Cardiac muscle cell (in vitro differentiated cells and primary cell): ENCODE data around the gene CCL4. TPM values are rescaled to one million over a fixed set of nuclear protein-coding genes. Genes with fewer than 3 reads are reported as not detected.
"Not testable (repeated sequence)": the region's sequence is repeated elsewhere in the genome, so short reads cannot be mapped to it uniquely, and the experiment has no call there.

Experiments used
- DNase-seq, 2 donors: peaks; one replicate each; pipeline versions ENCODE4 v3.0.0 to v3.0.0-alpha.2; 2010 to 2017; ENCODE audit warnings: low read depth in 1 of 2, low spot score in 1 of 2
- H3K27ac ChIP-seq: fragments of 200-600 bp; sonication (generic); 2 replicates; pipeline ENCODE4 v1.5.1; 2016
- H3K27me3 ChIP-seq: fragments of 200-600 bp; sonication (generic); 2 replicates; pipeline ENCODE4 v1.6.0; 2016; ENCODE audit warnings: control low read depth
- H3K36me3 ChIP-seq: fragments of 200-600 bp; sonication (generic); 2 replicates; pipeline ENCODE4 v1.5.1; 2016; ENCODE audit warnings: control low read depth
- H3K4me1 ChIP-seq: fragments of 200-600 bp; sonication (generic); 2 replicates; pipeline ENCODE4 v1.8.1; 2017; ENCODE audit warnings: low read depth, mild to moderate bottlenecking, mixed run types
- H3K4me3 ChIP-seq: fragments of 200-600 bp; sonication (generic); 2 replicates; pipeline ENCODE4 v1.5.1; 2016; ENCODE audit warnings: mild to moderate bottlenecking
- H3K9me3 ChIP-seq: fragments of 200-600 bp; sonication (generic); 2 replicates; pipeline ENCODE4 v1.5.1; 2017; ENCODE audit warnings: low read depth, mild to moderate bottlenecking, control low read depth
- polyA plus RNA-seq: library from polyadenylated mRNA; unstranded; fragments of >200 nt; fragmentation: Nextera tagmentation; extraction: Ambion mirVana; gene quantifications from 2 replicates; pipeline ENCODE4 v1.2.1, GENCODE V29; 2016
- total RNA-seq: library from RNA; depleted of rRNA; stranded (reverse); fragments of >200 nt; gene quantifications from 2 replicates; pipeline ENCODE4 v1.2.3, GENCODE V29; 2016
- TF ChIP-seq, protein P1 (sequence below): IDR thresholded peaks from 2 replicates; pipeline ENCODE4 v1.5.1; 2012; ENCODE audit warnings: low read depth, mild to moderate bottlenecking, low read length

The CCL4 gene
- total and polyA plus RNA-seq, 2 experiments from 2014 or later: not detected

DNA sequence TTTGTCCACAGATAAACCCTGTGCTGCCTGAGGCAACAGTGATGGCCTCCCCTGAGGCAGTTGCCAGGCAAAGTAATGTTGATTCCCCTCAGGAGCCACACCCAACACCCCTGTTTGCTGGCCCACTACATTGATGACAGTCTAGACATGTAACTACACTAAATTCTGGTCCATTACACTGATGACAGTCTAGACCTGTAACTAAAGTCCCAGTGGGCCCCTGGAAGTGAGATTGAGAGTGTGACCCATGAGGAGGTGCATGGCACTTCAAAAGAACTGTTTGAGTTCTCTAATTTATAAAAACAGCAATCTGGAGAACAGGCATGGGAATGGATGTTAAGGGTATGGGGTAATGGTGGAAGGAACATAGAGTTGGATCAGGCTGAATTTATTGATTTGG lies 8.9 kb downstream of the CCL4 start:
- TF ChIP-seq, protein P1, sequence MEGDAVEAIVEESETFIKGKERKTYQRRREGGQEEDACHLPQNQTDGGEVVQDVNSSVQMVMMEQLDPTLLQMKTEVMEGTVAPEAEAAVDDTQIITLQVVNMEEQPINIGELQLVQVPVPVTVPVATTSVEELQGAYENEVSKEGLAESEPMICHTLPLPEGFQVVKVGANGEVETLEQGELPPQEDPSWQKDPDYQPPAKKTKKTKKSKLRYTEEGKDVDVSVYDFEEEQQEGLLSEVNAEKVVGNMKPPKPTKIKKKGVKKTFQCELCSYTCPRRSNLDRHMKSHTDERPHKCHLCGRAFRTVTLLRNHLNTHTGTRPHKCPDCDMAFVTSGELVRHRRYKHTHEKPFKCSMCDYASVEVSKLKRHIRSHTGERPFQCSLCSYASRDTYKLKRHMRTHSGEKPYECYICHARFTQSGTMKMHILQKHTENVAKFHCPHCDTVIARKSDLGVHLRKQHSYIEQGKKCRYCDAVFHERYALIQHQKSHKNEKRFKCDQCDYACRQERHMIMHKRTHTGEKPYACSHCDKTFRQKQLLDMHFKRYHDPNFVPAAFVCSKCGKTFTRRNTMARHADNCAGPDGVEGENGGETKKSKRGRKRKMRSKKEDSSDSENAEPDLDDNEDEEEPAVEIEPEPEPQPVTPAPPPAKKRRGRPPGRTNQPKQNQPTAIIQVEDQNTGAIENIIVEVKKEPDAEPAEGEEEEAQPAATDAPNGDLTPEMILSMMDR: no peak
- Histone ChIP-seq H3K36me3 (no peaks in the 10 kb centered on the region), H3K27ac (no peak overlapping the region), H3K27me3 (no peaks in the 10 kb centered on the region), H3K9me3 (no peaks in the 10 kb centered on the region), H3K4me3 (no peak overlapping the region), H3K4me1 (no peaks in the 10 kb centered on the region)
- DNase-seq: no peak

DNA sequence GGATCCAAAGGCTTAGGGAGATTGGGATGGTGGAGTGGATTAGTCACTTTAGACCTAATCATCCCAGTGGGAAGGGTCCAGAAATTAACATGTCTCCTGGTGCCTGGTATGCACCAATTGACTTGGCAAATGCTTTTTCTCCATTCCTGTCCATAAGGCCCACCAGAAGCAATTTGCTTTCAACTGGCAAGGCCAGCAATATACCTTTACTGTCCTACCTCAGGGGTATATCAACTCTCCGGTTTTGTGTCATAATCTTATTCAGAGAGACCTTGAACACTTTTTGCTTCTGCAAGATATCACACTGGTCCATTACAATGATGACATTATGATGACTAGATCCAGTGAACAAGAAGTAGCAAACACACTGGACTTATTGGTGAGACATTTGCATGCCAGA lies 9.5 kb downstream of the CCL4 start:
- not testable (repeated sequence) for H3K4me3 ChIP-seq, H3K4me1 ChIP-seq, H3K27ac ChIP-seq, H3K27me3 ChIP-seq, H3K36me3 ChIP-seq, H3K9me3 ChIP-seq, DNase-seq

DNA sequence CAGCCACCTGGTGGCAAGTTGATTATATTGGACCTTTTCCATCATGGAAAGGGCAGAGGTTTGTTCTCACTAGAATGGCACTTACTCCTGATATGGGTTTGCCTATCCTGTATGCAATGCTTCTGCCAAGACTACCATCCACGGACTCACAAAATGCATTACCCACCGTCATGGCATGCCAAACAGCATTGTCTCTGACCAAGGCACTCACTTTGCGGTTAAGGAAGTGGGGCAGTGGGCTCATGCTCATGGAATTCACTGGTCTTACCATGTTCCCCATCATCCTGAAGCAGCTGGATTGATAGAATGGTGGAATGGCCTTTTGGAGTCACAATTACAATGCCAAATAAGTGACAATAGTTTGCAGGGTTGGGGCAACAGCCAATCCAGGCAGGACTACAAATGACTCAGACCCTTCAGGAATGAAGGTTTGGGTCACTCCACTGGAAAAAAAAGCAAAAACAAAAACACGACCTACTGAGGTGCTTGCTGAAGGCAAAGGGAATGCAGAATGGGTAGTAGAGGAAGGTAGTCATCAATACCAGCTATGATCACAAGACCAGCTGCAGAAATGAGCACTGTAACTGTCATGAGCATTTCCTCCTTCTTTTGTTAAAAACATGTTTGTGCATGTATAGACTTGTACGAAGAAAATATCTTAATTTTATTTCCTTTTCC lies 11.5 kb downstream of the CCL4 start:
- not testable (repeated sequence) for H3K4me1 ChIP-seq, DNase-seq, H3K27me3 ChIP-seq, H3K4me3 ChIP-seq, H3K27ac ChIP-seq, H3K9me3 ChIP-seq, H3K36me3 ChIP-seq

DNA sequence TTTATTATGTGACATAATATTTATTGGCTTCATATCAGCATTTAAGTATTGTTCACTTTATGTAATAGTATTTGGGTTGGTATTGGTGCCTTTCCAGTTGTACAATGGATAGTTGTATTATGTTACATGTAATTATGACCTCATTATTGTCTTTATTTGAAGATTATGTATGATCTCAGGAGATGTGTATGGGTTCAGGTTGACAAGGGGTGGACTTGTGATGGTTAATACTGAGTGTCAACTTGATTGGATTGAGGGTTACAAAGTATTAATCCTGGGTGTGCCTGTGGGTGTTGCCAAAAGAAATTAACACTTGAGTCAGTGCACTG lies 12.0 kb downstream of the CCL4 start:
- not testable (repeated sequence) for H3K27me3 ChIP-seq, H3K27ac ChIP-seq, H3K36me3 ChIP-seq, DNase-seq, H3K4me1 ChIP-seq, H3K4me3 ChIP-seq, H3K9me3 ChIP-seq

DNA sequence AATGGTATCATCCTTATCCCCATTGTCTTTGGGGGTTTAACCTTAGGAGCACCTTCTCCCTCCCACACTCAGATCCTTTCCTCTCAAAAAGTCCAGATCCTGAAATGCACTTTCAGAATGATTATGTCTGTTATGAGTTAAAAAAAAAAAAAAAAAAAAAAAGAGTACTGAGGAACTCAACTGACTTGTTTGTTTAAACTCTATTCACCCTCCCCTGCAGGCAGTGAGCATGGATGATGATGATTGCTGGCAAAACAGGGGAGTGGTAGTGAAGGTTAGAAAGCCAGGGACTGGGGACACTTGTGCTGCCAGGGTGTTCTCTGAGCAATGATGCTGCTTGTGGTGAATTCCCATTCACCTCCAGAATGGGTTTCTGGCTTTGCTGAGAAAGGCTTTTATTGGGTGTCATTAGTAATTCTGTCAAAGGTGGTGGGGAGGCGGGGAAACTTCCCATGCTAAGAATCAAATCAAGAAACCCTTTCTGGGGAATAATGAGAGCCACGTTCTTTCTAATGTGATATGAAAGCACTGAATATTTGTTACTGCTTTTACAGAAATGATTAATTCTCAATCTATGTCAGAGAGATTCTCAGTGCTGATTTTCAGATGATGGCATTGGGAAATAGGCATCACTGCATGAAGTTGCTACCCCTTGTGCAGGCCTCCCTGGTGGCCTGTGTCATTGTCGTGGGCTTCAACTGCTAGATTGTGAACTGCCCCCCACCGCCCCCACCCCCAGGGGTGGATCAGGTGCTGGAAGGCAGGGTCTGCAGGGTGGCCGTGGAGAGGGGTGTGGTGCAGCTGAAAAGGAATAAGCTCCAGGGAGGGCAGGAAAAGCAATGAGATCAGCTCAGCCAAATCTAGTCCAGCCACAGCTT lies 14.1 kb downstream of the CCL4 start:
- DNase-seq: no peak
- no peaks in the 10 kb centered on the region for H3K36me3 ChIP-seq
- no peaks in the 10 kb centered on the region for H3K9me3 ChIP-seq
- TF ChIP-seq, protein P1: no peak
- H3K4me3 ChIP-seq: no peak overlapping the region
- peaks cover under 1% of the 10 kb centered on the region for H3K27me3 ChIP-seq
- H3K27ac ChIP-seq: no peak overlapping the region
- peaks cover 3% of the 10 kb centered on the region for H3K4me1 ChIP-seq

DNA sequence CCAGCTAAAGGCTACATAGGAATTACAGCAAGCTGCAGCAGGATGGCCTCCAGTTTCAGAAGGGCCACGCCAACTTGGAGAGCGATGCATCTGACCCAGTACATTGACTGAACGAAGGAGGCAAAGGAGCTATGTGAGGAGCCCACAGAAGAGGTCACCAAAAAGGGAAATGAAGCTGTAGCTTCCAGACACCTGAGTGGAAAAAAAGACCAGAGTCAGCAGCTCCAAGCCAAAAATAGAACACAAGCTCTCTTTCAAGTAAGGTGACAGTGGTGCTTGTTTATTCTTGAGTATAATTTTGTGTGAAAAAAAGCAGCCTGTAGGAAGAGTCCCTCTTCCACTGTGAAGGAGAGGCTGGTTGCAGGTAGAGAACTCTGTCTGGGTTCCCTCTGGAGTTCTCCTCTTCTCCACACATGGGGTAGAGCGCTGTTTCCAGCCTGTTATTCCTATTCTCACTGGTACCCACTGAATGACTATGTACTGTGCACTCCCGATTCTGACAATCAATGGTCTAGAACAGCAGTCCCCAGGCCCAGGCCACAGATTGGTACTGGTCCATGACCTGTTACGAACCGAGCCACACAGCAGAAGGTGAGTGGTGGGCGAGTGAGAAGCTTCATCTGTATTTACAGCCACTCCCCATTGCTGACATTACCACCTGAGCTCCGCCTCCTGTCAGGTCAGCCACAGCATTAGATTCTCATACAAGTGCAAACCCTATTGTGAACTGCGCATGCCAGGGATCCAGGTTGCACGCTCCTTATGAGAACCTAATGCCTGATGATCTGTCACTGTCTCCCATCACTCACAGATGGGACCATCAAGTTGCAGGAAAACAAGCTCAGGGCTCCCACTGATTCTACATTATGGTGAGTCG lies 15.1 kb downstream of the CCL4 start:
- H3K36me3 ChIP-seq: no peaks in the 10 kb centered on the region
- TF ChIP-seq, protein P1: no peak

More for the DNA sequence above, 15.1 kb downstream of the CCL4 start:
- Histone ChIP-seq H3K4me3 (no peak overlapping the region), H3K27ac (no peak overlapping the region), H3K9me3 (no peaks in the 10 kb centered on the region), H3K4me1 (peaks cover 3% of the 10 kb centered on the region), H3K27me3 (peaks cover 3% of the 10 kb centered on the region)
- no peak for DNase-seq
